SJCRH30 (cell line): Measurements from ENCODE around the gene AGMAT. TPM values are rescaled to one million over a fixed set of nuclear protein-coding genes. Genes with fewer than 3 reads are reported as not detected.

Experiments
- DNase-seq, 2 experiments: peaks; one replicate each; pipeline ENCODE4 v3.0.0-alpha.2; 2015 to 2020
- H3K27ac ChIP-seq: fragments of 250-450 bp; sonication (Bioruptor Pico); 2 replicates; pipeline ENCODE4 v1.5.1; 2020; ENCODE audit warnings: mild to moderate bottlenecking, moderate library complexity
- H3K27me3 ChIP-seq: fragments of 250-450 bp; sonication (Bioruptor Pico); 2 replicates; pipeline ENCODE4 v1.5.1; 2020; ENCODE audit warnings: mild to moderate bottlenecking, moderate library complexity
- H3K36me3 ChIP-seq: fragments of 250-450 bp; sonication (Bioruptor Pico); 2 replicates; pipeline ENCODE4 v1.5.1; 2020; ENCODE audit warnings: mild to moderate bottlenecking, moderate library complexity
- H3K4me1 ChIP-seq: fragments of 250-450 bp; sonication (Bioruptor Pico); 2 replicates; pipeline ENCODE4 v1.5.1; 2020; ENCODE audit warnings: mild to moderate bottlenecking, moderate library complexity
- H3K4me3 ChIP-seq: fragments of 250-450 bp; sonication (Bioruptor Pico); 2 replicates; pipeline ENCODE4 v1.5.1; 2020; ENCODE audit warnings: mild to moderate bottlenecking, moderate library complexity
- H3K9me3 ChIP-seq: fragments of 250-450 bp; sonication (Bioruptor Pico); replicated peaks from 2 replicates; pipeline ENCODE4 v1.5.1; 2020; ENCODE audit warnings: mild to moderate bottlenecking, moderate library complexity
- total RNA-seq: library from RNA; depleted of rRNA; stranded (reverse); fragments of >200 nt; shearing (Covaris generic); gene quantifications from 2 replicates; pipeline ENCODE4 v1.2.3, GENCODE V29; 2014

Gene AGMAT
- total RNA-seq, 1 experiment from 2014 or later = not detected

DNA sequence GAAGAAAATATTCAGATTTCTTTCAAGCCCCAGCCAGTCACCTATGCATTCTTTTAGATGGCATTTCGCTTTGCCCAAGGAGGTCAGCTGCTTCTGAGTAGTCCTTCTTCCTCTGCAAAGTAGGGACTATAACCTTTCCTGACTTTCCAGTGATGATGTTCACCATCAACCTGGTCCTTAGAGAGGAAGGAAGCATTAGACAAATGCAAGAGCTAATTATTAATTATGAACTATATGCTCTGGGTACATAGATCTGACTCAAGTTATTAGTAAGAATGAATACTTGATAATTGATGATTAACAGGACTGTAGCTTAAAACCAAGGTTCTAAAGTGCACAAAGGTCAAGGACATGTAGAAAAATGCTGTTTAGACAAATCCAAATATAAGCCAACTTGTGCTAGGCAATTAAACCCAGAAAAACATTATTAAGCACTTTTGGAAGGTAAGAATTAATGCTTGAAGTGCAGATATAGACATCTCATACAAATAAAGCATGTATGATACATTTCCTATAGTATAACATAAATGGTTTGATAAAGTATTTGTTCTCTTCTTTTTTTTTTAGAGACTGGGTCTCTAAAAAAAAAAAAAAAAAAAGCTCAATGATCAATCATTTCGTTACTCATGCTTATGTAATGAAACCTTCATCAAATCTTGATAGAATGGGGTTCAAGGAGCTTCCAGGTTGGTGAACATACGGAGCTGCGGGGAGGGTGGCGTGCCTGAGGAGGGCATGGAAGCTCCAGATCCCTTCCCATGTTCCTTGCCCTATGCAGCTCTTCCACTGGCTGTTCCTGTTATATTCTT lies 11.2 kb upstream of the AGMAT start:
- H3K4me1 ChIP-seq = peaks cover 22% of the 10 kb centered on the region
- no peak overlapping the region for H3K27ac ChIP-seq
- DNase-seq = no peak
- H3K9me3 ChIP-seq = no peaks in the 10 kb centered on the region
- no peaks in the 10 kb centered on the region for H3K36me3 ChIP-seq
- H3K27me3 ChIP-seq = 0 out of 2 replicates have a peak, but pooled peaks cover 3% of the 10 kb centered on the region
- no peak overlapping the region for H3K4me3 ChIP-seq

DNA sequence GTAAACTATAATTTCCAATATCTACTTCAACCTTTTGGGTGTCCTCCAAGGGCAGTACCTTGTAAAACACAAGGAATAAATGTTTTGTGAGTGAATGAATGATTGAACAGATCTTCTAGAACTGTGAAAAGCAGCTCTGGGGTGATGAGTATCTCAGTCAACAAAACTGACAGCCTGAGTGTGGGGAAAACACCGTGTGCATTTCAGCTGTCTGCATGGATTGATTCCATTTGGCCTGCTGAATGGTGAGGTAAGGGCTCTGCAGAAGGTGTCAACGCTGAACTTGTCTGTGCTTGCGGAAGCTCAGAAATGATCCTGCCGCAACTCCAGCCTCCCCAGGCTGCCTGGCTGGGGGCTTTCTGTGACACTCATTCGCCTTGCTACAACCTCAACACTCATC lies 7.4 kb upstream of the AGMAT start:
- Histone ChIP-seq H3K36me3 (no peaks in the 10 kb centered on the region), H3K4me3 (no peak overlapping the region), H3K9me3 (no peaks in the 10 kb centered on the region), H3K27ac (no peak overlapping the region), H3K27me3 (0 out of 2 replicates have a peak, but pooled peaks cover 3% of the 10 kb centered on the region), H3K4me1 (peaks cover 6% of the 10 kb centered on the region)
- DNase-seq = no peak

DNA sequence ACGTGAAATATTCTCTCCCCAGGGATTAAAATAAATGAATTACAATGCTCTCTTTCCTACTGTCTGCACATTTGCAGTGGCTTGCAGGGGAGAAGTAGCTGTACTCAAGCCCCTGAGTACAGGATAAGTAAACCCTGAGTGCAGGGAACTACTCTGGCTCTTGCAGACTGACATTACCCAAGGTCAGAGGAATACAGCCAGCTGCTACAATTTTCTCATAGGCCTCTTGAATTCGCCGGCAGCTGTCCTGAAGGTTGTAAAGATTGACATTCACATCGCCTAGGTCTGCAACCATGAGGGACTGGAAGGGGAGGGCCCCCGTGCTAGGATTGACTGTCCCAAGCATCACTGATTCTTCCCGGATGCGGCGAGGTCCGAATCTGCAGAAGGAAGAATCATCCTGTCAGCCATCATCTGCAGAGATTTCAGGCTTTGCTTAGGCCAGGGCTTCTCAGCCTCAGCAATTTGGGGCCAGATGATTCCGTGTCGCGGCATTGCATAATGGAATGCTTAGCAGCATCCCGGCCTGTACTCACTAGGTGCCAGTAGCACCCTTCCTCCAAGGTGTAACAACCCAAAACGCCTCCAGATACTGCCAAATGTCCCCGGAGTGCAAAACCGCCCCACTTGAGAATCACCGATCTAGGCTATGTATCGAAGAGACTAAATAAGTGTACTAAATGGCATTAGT lies 1.7 kb downstream of the AGMAT start:
- peaks cover 14% of the 10 kb centered on the region for H3K4me1 ChIP-seq
- no peak overlapping the region for H3K27ac ChIP-seq
- H3K4me3 ChIP-seq = no peak overlapping the region
- H3K9me3 ChIP-seq = no peaks in the 10 kb centered on the region
- DNase-seq = peak; percentile 31 to 60
- H3K36me3 ChIP-seq = no peaks in the 10 kb centered on the region
- no peaks in the 10 kb centered on the region for H3K27me3 ChIP-seq

DNA sequence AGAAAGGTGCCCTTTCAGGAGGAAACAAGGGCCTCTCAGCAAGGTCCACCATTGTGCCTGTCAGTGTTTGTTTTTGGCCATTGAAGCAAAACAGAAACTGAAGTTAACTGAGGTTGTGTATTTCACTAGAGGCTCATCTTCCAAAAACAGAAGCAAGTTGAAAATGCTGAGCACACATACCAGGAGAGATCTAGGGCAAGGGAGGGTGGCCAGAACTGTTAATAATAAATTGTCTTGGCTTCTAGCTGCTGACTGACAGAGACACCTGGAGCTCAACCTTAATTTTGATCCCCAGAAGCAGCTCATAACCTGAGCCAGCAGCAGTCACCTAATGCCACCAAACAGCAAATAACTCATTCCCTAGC lies 5.2 kb downstream of the AGMAT start:
- Histone ChIP-seq H3K36me3 (no peaks in the 10 kb centered on the region), H3K27me3 (no peaks in the 10 kb centered on the region), H3K9me3 (no peaks in the 10 kb centered on the region), H3K4me3 (no peak overlapping the region), H3K4me1 (peaks cover 14% of the 10 kb centered on the region), H3K27ac (no peak overlapping the region)
- peak; percentile 31 to 72 for DNase-seq

DNA sequence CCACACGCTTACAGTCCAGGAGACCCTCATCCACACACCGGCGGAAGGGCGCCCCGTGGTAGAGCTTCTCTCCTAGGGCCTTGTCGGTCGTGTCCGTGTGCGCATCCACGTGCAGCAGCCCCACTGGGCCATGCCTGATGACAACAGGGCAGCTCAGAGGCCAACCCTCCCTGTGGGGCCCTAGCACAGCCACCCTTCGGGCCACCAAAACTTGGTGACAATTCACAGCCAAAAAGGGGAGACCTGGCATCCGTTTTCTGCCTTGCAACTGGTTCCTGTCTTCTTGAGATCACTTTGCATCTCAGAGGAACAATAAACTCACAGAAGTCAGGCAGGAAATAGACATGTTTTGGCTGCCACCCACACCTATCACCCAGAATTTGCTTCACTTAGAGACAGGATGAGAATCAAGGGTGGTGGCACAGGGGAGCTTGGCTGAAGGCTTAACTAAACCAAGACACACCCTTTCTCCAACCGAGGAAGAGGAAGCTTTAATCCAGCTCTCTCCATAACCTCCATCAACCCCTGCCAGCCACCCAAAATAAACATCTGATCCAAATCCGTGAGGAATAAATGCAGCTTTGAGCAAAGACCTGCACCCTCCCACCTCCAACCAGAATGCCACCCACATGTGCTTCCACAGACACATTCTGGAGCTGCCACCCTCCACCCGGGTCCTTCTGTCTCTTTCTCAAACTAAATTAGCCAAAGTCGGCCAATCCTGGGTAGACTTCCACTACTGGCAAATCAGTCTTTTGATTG lies 5.7 kb downstream of the AGMAT start:
- Histone ChIP-seq H3K9me3 (no peaks in the 10 kb centered on the region), H3K4me3 (no peak overlapping the region), H3K36me3 (no peaks in the 10 kb centered on the region), H3K4me1 (peaks cover 14% of the 10 kb centered on the region), H3K27me3 (no peaks in the 10 kb centered on the region), H3K27ac (no peak overlapping the region)
- DNase-seq = peak in 1 of 2 experiments; percentile 14

DNA sequence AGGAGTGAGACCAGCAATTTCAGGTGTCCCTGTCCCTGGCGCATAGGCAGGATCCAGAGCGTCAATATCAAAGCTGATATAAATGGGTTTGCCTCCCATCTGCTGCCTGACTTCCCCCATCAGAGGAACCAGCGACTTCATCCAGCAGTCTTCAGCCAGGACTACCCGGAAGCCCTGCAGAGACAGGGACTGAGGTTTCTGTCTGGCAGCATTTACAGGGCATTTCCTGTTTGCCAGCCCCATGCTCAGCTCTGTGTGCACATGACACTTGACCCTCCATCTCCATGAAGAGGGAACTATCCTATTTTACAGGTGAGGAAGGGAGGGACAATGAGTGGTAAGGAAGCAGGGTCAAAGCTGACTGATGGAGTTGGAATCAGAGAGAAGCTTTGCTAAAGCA lies 7.2 kb downstream of the AGMAT start:
- H3K4me3 ChIP-seq = no peak overlapping the region
- H3K27me3 ChIP-seq = no peaks in the 10 kb centered on the region
- no peak overlapping the region for H3K27ac ChIP-seq
- H3K9me3 ChIP-seq = no peaks in the 10 kb centered on the region
- H3K36me3 ChIP-seq = no peaks in the 10 kb centered on the region
- DNase-seq = no peak
- H3K4me1 ChIP-seq = peaks cover 14% of the 10 kb centered on the region

DNA sequence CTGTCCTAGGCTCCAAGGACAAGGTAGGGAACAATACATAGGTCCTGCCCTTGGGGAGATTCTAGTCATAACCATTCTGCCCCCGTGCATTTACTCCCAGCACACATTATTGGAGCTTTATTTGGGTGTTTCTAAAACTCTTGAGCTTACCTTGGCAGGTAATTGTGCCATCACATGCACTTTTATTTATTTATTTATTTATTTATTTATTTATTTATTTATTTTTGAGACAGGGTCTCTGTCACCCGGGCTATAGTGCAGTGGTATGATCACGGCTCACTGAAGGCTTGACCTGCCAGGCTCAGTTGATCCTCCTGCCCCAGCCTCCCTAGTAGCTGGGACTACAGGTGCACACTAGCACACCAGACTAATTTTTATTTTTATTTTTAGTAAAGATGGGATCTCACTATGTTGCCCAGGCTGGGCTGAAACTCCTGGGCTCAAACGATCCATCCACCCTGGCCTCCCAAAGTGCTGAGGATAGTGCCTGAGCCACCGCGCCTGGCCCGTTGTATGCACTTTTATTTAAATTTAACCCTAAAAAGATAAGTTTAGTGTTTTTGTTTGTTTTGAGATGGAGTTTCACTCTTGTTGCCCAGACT lies 9.2 kb downstream of the AGMAT start:
- Histone ChIP-seq H3K4me1 (peaks cover 20% of the 10 kb centered on the region), H3K9me3 (no peaks in the 10 kb centered on the region), H3K4me3 (no peak overlapping the region), H3K27me3 (no peaks in the 10 kb centered on the region), H3K36me3 (no peaks in the 10 kb centered on the region), H3K27ac (no peak overlapping the region)
- no peak for DNase-seq

DNA sequence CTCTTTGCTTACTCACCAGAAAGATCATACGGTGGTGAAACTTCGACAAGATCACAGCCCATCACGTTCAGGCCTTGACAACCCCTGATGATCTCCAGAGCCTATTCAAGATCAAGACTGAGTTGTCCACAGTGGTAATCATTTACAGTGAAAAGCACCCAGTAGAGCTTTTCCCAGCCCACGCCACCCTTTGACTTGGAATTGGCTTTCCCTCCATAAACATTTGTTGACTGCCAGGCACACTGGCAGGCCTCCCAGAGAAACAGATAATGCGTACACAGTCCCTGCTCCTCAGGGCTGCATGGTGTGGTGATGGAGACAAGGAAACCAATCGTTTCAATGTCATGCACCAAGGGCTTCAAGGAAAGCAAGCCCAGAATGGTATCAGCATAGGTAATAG lies 10.1 kb downstream of the AGMAT start:
- no peak for DNase-seq
- Histone ChIP-seq H3K36me3 (peaks cover 5% of the 10 kb centered on the region; the same call in 1 of the 2 replicates), H3K27ac (no peak overlapping the region), H3K4me3 (no peak overlapping the region), H3K9me3 (no peaks in the 10 kb centered on the region), H3K27me3 (no peaks in the 10 kb centered on the region), H3K4me1 (peaks cover 13% of the 10 kb centered on the region)

DNA sequence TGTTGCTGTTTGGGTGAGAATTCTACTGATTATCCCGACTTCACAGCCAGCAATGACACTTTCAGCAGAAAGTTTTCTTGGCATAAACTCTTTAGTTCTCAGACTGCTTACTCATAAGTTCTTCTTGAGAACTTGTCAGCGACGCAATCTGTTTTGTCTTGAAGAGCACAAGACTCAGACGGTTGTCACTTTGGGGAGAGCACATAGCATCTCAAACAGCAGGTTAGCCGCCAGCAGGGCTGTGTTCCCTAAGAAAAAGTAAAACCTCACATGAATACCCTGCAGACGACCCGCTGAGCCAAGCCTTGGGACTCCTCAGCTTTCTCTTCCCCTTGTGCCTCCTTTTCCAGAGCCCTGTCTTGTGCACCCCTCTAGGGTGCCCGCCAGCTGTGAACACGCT lies 11.4 kb downstream of the AGMAT start:
- DNase-seq = no peak
- Histone ChIP-seq H3K36me3 (peaks cover 6% of the 10 kb centered on the region; the same call in 1 of the 2 replicates), H3K4me3 (no peak overlapping the region), H3K27ac (no peak overlapping the region), H3K9me3 (no peaks in the 10 kb centered on the region), H3K27me3 (no peaks in the 10 kb centered on the region), H3K4me1 (peaks cover 6% of the 10 kb centered on the region; the same call in 1 of the 2 replicates)

DNA sequence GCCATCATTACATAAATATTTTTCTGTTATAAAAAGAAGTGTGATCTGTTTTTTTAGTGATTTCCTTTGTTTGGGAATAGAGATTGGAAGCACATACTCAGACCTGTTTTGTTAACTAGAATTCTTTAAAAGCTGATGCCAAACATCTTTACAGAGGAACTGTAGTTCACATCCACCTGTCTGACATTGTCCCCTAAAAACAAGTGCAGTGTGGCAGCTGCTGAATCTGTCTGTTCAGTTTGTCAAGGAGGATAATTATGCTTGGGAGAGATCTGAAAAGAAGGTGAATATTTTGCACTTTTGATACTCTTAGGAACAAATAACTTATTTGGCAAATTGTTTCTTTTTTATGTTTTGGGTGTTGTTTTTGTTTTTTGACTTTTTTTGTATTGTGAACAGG lies 13.6 kb downstream of the AGMAT start:
- H3K4me1 ChIP-seq = peaks cover 6% of the 10 kb centered on the region; the same call in 1 of the 2 replicates
- peak in 1 of 2 experiments; percentile 21 for DNase-seq
- no peaks in the 10 kb centered on the region for H3K27me3 ChIP-seq
- H3K27ac ChIP-seq = no peak overlapping the region
- no peak overlapping the region for H3K4me3 ChIP-seq
- H3K9me3 ChIP-seq = no peaks in the 10 kb centered on the region
- peaks cover 24% of the 10 kb centered on the region for H3K36me3 ChIP-seq

DNA sequence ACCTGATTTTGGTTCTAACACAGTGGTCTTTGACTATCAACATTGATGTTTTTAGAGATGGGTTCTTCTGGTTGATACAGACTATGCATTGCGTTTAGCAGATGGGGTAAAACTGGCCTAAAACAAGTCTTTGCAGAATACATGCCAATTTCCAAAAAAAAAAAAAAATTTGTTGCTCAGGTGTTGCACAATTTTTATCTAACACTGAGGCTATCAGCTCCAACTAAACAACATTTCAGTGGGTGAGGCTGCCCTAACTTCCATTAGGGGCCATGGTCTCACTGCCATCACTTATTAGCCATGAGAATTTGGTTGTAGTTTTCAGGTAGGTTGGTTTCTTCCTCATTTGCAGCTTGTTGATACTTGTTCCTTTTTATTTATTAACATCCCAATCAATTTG lies 14.0 kb downstream of the AGMAT start:
- Histone ChIP-seq H3K4me1 (peaks cover 6% of the 10 kb centered on the region; the same call in 1 of the 2 replicates), H3K27me3 (no peaks in the 10 kb centered on the region), H3K4me3 (no peak overlapping the region), H3K9me3 (no peaks in the 10 kb centered on the region), H3K36me3 (peaks cover 28% of the 10 kb centered on the region), H3K27ac (no peak overlapping the region)
- DNase-seq = no peak

DNA sequence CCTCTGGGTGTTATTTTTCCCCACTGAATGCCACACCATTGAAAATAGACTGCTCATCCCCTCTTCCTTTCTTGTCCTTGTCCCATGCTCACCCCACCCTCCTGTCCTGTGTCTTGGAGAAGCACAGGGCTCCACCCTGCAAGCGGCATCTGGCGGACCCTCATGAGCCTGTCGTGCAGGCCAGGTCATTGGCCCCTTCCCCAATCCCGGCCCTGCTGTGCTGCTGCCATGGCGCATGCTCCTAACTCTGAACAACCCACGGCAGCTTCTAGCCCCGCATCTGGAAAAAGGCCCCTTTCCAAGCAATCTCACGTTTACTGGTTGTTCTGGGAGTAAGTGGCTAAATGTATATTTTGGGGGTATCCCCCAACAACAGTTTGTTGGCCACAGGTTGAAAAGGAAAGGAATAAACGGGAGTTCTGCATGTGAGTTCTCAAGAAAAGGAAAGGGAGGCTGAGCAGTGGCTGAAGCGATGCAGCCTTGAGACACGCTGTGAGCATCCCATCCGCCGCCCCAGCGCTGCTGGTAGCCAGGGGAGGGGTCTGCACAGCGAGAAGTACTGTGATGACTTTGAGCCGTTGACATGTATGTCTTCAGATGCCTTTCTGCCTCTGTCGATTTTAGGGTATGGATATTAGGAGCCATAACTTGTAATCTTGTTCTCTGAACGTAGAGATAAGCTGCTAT lies 16.3 kb downstream of the AGMAT start:
- no peak for DNase-seq
- peaks cover 6% of the 10 kb centered on the region; the same call in 1 of the 2 replicates for H3K4me1 ChIP-seq
- H3K9me3 ChIP-seq = no peaks in the 10 kb centered on the region
- H3K4me3 ChIP-seq = no peak overlapping the region
- no peaks in the 10 kb centered on the region for H3K27me3 ChIP-seq
- no peak overlapping the region for H3K27ac ChIP-seq
- H3K36me3 ChIP-seq = peaks cover 39% of the 10 kb centered on the region

DNA sequence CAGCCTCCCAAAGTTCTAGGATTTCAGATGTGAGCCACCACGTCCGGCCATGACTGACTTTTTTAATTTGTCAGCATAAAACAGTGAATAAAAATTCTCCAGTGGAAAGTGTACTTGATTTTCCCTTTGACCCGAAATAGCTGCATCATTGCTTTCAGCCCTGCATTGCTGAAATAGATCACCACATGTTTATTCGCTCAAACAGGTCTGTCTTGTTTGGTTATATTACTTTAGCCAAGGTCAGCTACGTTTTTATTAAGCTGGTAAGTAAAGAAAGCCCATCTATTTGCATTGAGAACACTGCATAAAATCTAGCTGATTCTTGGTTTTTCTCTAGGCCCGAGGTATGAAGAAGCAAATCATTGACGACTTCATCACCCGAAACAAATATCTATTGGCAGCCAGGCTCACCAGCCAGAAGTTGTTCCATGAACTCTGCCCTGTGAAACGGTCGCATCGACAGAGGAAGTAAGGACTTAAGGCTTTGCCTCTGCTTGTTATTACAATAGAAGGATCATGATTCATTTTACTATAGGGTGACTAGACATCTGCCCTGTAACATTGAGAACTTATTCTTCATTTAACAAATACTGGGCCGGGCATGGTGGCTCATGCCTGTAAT lies 25.6 kb downstream of the AGMAT start:
- no peak overlapping the region for H3K27ac ChIP-seq
- DNase-seq = no peak
- H3K27me3 ChIP-seq = no peaks in the 10 kb centered on the region
- H3K4me1 ChIP-seq = no peaks in the 10 kb centered on the region
- H3K9me3 ChIP-seq = no peaks in the 10 kb centered on the region
- H3K36me3 ChIP-seq = peaks cover 27% of the 10 kb centered on the region
- H3K4me3 ChIP-seq = no peak overlapping the region

DNA sequence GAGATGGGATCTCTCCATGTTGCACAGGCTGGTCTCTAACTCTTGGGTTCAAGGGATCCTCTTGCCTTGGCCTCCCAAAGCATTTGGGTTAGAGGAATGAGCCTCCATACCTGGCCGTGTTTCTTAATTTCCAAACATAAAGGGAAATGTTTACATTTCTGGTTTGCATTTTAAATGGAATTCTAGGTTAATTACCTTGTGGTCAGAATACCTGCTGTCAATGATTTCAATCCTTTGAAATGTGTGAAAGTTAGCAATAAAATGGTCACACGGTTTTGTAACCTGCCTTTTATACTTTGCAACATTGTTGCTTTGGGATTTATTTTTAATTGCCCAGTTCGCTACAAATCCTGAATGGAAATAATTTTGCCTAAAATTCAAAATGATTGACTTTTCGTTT lies 26.3 kb downstream of the AGMAT start:
- Histone ChIP-seq H3K36me3 (peaks cover 27% of the 10 kb centered on the region), H3K4me1 (no peaks in the 10 kb centered on the region), H3K4me3 (no peak overlapping the region), H3K27me3 (no peaks in the 10 kb centered on the region), H3K27ac (no peak overlapping the region), H3K9me3 (no peaks in the 10 kb centered on the region)
- DNase-seq = no peak
